GM19035 (cell line): ENCODE results near the gene PASK.

Experiments used
- ATAC-seq: cut with Tn5 transposase; IDR thresholded peaks from one replicate; pipeline ENCODE4 v1.9.1; 2021; ENCODE audit not compliant: unreplicated experiment

PASK gene

GRCh38 chr2:241083091-241083415, 66.2 kb downstream of the PASK start:
- ATAC-seq, result no peak

- ATAC-seq, result no peak
These were observed 66.8 kb downstream of the PASK start for GRCh38 chr2:241082341-241083090.

DNA sequence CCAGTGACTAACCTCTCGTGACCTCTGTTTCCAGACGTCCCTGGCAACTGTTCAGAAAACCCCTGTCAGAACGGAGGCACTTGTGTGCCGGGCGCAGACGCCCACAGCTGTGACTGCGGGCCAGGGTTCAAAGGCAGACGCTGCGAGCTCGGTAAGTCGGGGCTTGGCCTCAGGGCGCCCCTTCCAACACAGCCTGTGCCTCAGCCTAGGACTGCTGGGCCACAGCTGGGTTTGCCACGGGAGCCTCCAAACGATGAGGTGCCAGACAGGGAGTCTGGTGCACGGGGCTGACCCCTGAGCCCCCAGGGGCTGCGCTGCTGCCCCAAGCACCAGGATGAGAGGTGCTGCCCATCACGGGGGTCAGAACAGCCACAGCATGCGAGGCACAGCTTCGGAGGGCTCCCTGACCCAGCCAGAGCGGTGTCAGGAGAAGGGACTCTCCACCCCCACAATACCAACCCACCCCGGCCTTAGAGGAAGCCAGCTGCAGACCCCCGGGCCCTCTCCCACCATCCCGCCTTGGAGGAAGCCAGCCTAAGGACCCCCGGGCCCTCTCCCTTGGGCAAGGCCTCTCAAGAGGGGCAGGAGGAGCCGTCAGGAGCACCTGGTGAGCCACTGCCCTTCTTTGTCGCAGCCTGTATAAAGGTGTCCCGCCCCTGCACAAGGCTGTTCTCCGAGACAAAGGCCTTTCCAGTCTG, 67.5 kb downstream of the PASK start:
- no peak for ATAC-seq

DNA sequence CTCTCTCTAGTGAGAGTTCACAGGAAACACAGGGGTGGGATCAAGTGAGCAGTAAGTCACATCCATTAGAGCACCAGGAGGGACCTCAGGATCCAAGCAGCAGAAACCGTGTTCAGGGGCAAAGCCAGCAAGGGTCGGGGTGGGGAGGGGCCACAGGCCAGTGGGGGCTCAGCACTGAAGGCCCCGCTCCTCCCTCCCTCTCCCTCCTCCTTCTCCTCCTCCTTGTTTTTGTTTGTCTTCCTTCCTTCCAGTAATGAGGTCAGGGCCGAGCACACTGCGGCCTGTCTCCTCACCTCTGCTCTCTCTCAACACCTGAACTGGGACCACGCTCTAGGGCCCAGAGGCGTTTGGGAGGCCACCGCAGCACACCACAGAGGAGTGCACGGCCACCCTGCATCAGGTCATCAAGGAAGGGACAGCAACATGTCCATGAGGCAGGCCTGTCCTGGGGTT, 68.1 kb downstream of the PASK start:
- ATAC-seq, result no peak

DNA sequence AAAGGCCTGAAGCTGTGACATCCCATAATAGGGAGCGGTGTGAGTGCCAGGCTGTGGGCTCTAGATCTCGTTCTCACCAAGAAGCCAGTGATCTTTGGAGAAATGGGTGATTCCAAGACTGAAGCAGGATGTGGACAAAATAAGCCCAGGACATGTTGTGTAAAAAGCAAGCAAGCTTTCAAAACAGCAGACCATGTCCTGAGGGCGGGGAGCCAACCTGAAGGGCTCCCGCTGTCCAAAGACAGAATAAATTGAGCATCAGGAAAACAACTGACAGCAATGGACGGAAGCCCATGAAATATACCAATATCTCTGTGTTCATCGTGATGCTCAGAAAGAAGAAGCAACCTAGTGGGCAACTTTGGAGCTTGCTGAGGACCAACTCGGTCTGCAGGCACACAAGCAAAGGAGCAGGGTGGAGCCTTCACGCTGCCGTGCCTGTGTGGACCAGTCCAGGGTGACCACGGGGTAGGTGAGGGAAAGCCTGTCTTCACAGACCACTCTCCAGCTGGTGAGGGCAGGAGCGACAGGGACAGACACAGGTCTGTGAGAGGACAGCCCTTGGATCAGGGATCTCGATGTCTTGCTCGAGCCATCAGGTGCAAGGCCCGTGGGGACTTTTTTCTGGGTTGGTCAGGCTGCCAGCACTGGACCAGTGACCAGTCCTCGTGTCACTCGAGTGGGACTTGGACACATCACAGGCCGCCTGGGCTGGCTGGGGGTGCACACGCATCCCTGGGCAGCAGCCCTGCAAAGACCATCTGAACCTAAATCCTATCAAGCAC, 68.7 kb downstream of the PASK start:
- ATAC-seq, result no peak

- no peak for ATAC-seq
These were observed 74.3 kb downstream of the PASK start for GRCh38 chr2:241074901-241075540.

DNA sequence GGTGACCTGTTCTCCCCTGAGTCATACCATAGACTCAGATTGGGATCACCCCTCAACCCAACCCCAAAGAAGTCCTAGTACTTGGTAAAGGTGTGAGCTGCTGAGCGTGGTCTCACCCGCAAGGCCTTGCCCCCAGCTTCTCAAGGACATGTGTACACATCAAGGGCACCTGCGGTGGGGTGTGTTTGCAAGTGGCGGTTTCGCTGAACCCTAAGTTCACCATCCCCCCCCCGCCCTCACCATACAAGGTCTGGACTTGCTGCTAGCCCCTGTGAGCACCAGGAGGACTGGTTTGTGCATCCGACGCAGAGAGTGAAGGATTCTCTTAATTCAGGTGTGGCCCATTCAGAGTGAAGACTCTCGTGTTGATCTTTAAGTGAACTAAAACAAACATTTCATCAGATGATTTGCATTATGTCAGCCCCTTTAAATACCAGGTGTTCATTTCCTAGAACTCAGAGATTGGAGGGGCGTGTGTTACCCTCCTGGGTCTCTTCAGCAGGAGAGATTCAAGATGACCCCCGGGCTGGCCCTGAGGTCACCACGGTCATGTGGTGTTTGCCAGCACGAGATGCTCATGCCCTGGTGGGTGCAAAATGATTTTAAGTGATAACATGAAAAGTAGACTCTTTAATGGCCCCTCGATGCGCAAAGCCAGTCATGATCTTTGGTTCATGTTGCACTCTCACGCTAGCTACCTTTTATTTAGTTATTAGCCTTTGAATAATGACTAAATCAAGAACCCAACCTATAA, 75.0 kb downstream of the PASK start:
- no peak for ATAC-seq

DNA sequence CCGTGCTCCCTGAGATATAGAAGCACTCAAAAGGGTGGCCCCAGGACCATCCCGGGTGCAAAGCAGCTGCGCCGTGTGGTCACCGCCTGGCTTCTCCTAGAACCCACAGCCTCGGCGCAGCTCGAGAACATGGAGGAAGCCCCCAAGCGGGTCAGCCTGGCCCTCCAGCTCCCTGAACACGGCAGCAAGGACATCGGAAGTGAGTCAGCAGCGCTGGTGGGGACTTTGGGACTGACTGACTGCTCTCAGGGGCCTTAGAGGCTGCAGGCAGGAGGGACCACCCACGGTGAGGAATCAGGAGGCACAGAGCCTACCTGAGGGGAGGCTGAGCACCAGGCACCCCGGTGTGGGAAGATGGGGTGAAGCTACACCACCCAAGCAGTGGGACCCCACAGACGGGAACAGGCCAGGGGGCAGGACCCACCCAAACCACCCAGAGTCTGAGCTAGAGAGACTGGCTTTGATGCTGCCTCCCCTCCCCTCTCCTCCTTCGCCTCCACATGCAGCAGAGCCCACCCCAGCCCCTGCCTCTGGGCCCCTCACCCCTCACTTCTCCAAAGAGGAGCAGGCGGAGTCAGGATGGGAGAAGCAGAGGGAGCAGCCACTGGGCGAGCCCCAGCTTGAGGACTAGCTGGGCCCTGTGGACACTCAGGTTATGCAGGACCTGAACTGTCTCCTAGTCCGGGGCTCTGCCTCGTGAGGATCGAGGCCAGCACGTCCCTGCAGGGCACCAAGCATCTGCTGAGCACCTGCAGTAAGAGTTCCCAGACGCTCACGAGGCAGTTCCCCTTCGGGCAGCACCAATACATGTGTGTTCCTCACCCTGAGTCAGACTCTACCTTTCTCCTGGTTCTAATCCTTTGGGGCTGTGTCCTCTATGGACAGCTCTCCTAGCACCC, 75.9 kb downstream of the PASK start:
- no peak for ATAC-seq

DNA sequence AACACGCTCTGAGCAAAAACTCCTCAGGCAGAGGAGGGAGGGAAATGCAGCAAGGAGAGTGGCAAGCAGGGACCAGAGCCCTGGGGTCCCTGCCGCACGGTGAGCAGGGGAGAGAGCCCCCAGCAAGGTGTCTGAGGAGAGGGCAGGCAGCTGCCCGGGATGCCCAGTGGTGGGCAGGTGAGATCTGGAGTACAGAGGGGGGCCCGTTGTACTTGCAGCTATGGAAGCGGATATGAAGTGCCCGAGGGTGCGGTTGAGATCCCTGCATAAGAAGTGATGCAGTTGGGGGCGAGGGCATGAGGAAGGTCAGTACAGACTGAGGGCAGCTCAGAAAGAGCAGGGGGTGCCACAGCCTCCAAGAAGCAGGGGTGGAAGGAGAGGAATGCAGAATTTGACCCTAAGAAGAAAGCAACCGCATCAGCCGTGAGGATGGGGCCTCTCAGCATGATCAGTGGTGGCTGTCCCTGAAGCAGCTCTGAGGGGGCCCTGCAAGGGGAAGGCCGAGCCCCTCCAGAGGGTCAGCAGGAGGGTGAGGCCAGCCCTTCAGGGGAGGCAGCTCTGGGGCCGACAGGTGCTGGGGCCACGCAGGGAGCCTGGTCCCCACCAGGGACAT, 76.6 kb downstream of the PASK start:
- no peak for ATAC-seq

DNA sequence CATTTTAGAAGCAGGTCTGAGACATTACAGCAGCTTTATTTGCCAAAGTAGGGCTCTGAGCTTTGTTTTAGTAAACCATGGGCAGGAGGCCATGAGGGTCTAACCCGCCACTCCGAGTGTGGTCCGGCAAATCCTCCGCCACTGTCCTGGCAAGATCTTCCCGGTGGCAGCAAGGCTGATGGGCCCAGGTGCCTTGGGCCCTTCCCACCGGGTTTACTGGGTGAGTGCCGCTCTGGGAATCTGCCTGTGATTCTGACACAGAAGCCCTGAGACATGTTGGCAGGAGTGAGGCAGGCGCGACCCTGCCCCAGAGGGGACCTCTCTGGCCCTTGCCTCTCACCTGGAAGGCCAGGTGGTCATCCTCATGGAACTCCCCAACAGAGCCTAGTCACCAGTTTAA, 77.1 kb downstream of the PASK start:
- ATAC-seq, result no peak

DNA sequence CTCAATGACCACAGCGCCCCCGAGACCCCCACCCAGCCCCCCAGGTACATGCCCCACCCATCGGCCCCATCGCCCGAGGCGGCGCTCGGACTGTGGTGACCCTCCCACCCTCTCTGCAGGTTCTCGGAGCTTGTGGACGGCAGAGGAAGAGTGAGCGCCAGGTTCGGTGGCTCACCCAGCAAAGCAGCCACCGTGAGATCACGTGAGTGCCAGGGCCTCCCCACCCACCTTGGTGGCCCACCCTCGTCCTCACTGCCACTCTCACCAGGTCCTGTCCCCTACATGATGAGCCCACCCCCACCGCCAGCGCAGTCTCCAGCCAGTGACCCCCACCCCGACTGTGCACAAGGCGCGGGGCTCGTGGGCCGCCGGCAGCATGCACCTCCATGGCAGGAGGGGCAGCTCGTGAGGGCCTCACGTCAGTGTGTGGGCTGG, 77.6 kb downstream of the PASK start:
- no peak for ATAC-seq

GRCh38 chr2:241070811-241071676, 78.2 kb downstream of the PASK start:
- ATAC-seq, result no peak

GRCh38 chr2:241070361-241070760, 78.9 kb downstream of the PASK start:
- no peak for ATAC-seq

DNA sequence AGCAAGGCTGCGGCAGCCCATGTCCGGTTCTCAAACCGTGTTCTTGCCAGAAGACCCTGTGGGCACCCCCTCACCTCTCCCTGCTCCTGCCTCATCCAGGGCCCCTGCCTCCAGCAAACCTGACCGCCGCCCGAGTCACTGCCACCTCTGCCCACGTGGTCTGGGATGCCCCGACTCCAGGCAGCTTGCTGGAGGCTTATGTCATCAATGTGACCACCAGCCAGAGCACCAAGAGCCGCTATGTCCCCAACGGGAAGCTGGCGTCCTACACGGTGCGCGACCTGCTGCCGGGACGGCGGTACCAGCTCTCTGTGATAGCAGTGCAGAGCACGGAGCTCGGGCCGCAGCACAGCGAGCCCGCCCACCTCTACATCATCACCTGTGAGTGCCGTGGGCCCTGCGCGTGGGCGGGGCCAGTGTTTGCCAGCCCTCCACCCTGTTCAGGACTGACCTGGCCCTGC, 79.4 kb downstream of the PASK start:
- no peak for ATAC-seq

DNA sequence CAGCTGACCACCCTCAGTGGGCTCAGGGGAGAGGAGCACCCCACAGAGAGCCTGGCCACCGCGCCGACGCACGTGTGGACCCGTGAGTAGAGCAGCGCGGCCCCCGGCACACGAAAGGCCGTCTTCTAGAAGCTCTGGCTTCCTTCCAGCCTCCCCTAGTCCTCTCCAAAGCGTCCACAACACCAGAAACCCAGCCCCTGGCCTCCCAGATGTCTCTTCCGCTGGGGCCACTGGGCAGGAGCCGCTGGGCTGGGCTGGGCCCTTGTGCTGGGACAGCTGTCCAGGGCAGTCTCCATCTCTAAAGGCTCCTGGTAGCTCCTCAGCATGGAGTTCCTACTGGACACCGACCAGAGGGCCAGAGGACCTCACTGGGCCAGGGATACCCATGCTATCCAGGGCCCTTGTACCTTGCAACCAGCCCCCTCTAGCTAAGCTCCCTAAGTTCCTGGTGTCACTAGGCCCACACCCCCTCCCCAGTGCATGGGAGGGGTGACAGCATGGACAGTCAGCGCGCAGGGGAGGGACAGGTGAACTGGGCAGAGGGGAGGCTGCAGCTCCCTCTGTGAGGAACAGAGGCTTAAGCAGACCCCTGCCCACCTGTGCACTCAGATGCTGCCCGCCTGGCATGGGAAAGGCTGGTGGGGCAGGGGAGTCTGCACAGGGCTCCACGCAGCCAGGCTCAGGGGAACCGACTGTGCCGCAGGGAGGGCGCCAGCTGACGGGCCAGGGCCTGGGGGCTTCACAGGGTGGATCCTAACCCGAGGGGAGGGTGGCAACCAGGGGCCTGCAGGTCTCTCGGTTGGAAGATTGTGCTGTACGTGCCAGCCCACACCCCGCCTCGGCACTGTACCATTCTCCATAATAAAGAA, 80.1 kb downstream of the PASK start:
- ATAC-seq, result no peak

GRCh38 chr2:241068136-241068941, 80.9 kb downstream of the PASK start:
- no peak for ATAC-seq
